NCI-H146 (cell line): ENCODE data around the gene NRXN3.

Experiments used
- DNase-seq: peaks from one replicate; lab custom pipeline; 2025; lab: John Stamatoyannopoulos, UW

Gene NRXN3

GRCh38 chr14:79356040-79356439 is 1185.9 kb downstream of the NRXN3 start:
- DNase-seq: no peak

GRCh38 chr14:79357307-79357706 is 1187.1 kb downstream of the NRXN3 start:
- DNase-seq: no peak

GRCh38 chr14:79363291-79363690 is 1193.1 kb downstream of the NRXN3 start:
- no peak for DNase-seq

- no peak for DNase-seq
Measured at GRCh38 chr14:79369359-79370332, 1199.5 kb downstream of the NRXN3 start.

GRCh38 chr14:79370969-79371368 is 1200.8 kb downstream of the NRXN3 start:
- DNase-seq: no peak

- no peak for DNase-seq
Measured at GRCh38 chr14:79373451-79373850, 1203.3 kb downstream of the NRXN3 start.

GRCh38 chr14:79375356-79375755 is 1205.2 kb downstream of the NRXN3 start:
- DNase-seq: no peak

GRCh38 chr14:79376557-79376956 is 1206.4 kb downstream of the NRXN3 start:
- no peak for DNase-seq

GRCh38 chr14:79378020-79378419 is 1207.8 kb downstream of the NRXN3 start:
- no peak for DNase-seq

GRCh38 chr14:79379266-79379665 is 1209.1 kb downstream of the NRXN3 start:
- DNase-seq: no peak

GRCh38 chr14:79383031-79383430 is 1212.9 kb downstream of the NRXN3 start:
- DNase-seq: no peak

GRCh38 chr14:79383475-79383874 is 1213.3 kb downstream of the NRXN3 start:
- no peak for DNase-seq

GRCh38 chr14:79395061-79395460 is 1224.9 kb downstream of the NRXN3 start:
- no peak for DNase-seq

- DNase-seq: no peak
Measured at GRCh38 chr14:79404874-79405511, 1234.8 kb downstream of the NRXN3 start.

- no peak for DNase-seq
Measured at GRCh38 chr14:79405512-79405910, 1235.3 kb downstream of the NRXN3 start.

GRCh38 chr14:79407572-79407971 is 1237.4 kb downstream of the NRXN3 start:
- no peak for DNase-seq

GRCh38 chr14:79408696-79409095 is 1238.5 kb downstream of the NRXN3 start:
- DNase-seq: no peak

GRCh38 chr14:79411403-79412174 is 1241.4 kb downstream of the NRXN3 start:
- DNase-seq: no peak

GRCh38 chr14:79412822-79413221 is 1242.6 kb downstream of the NRXN3 start:
- DNase-seq: no peak

- no peak for DNase-seq
Measured at GRCh38 chr14:79413734-79414428, 1243.7 kb downstream of the NRXN3 start.

GRCh38 chr14:79415726-79416125 is 1245.6 kb downstream of the NRXN3 start:
- no peak for DNase-seq

GRCh38 chr14:79417961-79418360 is 1247.8 kb downstream of the NRXN3 start:
- no peak for DNase-seq
